ENCODE measurements around the gene KRTAP13-4. TPM values are rescaled to one million over a fixed set of nuclear protein-coding genes. Genes with fewer than 3 reads are reported as not detected.

KRTAP13-4 gene
- total and polyA plus RNA-seq, 10 donors: not detected

- H3K27ac ChIP-seq: no peak overlapping the region
- DNase-seq: no peak
- no peaks in the 10 kb centered on the region for H3K36me3 ChIP-seq
- TF ChIP-seq POLR2AphosphoS5 (IDR thresholded peaks at IDR 0.05): no peak
- TF ChIP-seq CTCF (IDR thresholded peaks at IDR 0.05 in 8 of 11, conservative IDR thresholded peaks at IDR 0.05 in 3 of 11): no peak
- TF ChIP-seq POLR2A (IDR thresholded peaks at IDR 0.05): no peak
- H3K4me1 ChIP-seq: no peaks in the 10 kb centered on the region
- WGBS, 5 donors: 31 to 38% (median 36%) methylated on average over 12 to 14 of the region's 14 CpGs
- no peaks in the 10 kb centered on the region for H3K27me3 ChIP-seq (replicated peaks in 1 of 7)
- intact Hi-C loops (cut with DNase I; ENCODE audit: low total_unique reads): no loop called here
- peaks cover 0 to 21% (median 12%) of the 10 kb centered on the region in 8 donors for H3K9me3 ChIP-seq
- H3K4me3 ChIP-seq: no peak overlapping the region
Measured at GRCh38 chr21:30408782-30409494, 21.1 kb upstream of the KRTAP13-4 start.

- intact Hi-C loops (cut with DNase I; ENCODE audit: low total_unique reads): no loop called here
- Histone ChIP-seq H3K4me3 (no peak overlapping the region), H3K4me1 (no peaks in the 10 kb centered on the region), H3K27ac (no peak overlapping the region), H3K9me3 (peaks cover 0 to 18% (median 2%) of the 10 kb centered on the region in 8 donors), H3K27me3 (replicated peaks in 1 of 7) (no peaks in the 10 kb centered on the region), H3K36me3 (no peaks in the 10 kb centered on the region)
- TF ChIP-seq CTCF (IDR thresholded peaks at IDR 0.05 in 8 of 11, conservative IDR thresholded peaks at IDR 0.05 in 3 of 11) (no peak), POLR2A (IDR thresholded peaks at IDR 0.05) (no peak), POLR2AphosphoS5 (IDR thresholded peaks at IDR 0.05) (no peak)
- WGBS, 5 donors: 67 to 84% (median 78%) methylated on average over 5 of the region's 5 CpGs
- DNase-seq: no peak
Measured at GRCh38 chr21:30415993-30416392, 14.0 kb upstream of the KRTAP13-4 start.

- no peaks in the 10 kb centered on the region for H3K27me3 ChIP-seq (replicated peaks in 1 of 7)
- DNase-seq: no peak
- TF ChIP-seq CTCF (IDR thresholded peaks at IDR 0.05 in 8 of 11, conservative IDR thresholded peaks at IDR 0.05 in 3 of 11): no peak
- no peaks in the 10 kb centered on the region for H3K4me1 ChIP-seq
- intact Hi-C loops (cut with DNase I; ENCODE audit: low total_unique reads): no loop called here
- no peaks in the 10 kb centered on the region for H3K9me3 ChIP-seq
- WGBS, 5 donors: 75 to 87% (median 79%) methylated on average over 5 of the region's 5 CpGs
- no peak within 1 kb of the TSS for H3K27ac ChIP-seq
- H3K4me3 ChIP-seq: no peak within 1 kb of the TSS
- H3K36me3 ChIP-seq: no peaks in the 10 kb centered on the region
Measured at GRCh38 chr21:30425826-30426225, 4.2 kb upstream of the KRTAP13-4 start, which contains the start of gene KRTAP13-3. Gene KRTAP13-3, minus strand, starts transcription at chr21:30425926. Its CDS starts 14 bp downstream, at chr21:30425912.

- DNase-seq: no peak
- Histone ChIP-seq H3K4me3 (no peak overlapping the region), H3K27me3 (replicated peaks in 1 of 7) (no peaks in the 10 kb centered on the region), H3K36me3 (no peaks in the 10 kb centered on the region), H3K4me1 (no peaks in the 10 kb centered on the region), H3K9me3 (no peaks in the 10 kb centered on the region), H3K27ac (no peak overlapping the region)
- intact Hi-C loops (cut with DNase I; ENCODE audit: low total_unique reads): no loop called here
- 60 to 72% (median 69%) methylated on average over 3 of the region's 3 CpGs for WGBS, 5 donors
- TF ChIP-seq POLR2AphosphoS5 (IDR thresholded peaks at IDR 0.05): no peak
- no peak for TF ChIP-seq POLR2A (IDR thresholded peaks at IDR 0.05)
- TF ChIP-seq CTCF (IDR thresholded peaks at IDR 0.05 in 8 of 11, conservative IDR thresholded peaks at IDR 0.05 in 3 of 11): no peak
Measured at GRCh38 chr21:30426731-30427130, 3.3 kb upstream of the KRTAP13-4 start.
